T-helper 17 cell (primary cell): ENCODE data around the gene RHBDF1. TPM values are rescaled to one million over a fixed set of nuclear protein-coding genes. Genes with fewer than 3 reads are reported as not detected.

Experiments
- ATAC-seq: fragments of 150-1000 bp; cut with Tn5 transposase; 2 replicates; pipeline ENCODE4 v1.10.0; 2021; ENCODE audit warnings: mild to moderate bottlenecking, moderate library complexity
- DNase-seq, 3 donors: peaks; one replicate each; pipeline versions ENCODE4 v3.0.0 to v3.0.0-alpha.2; 2020 to 2021
- H3K9me3 ChIP-seq: one replicate; pipeline ENCODE4 v1.7.0; 2013; ENCODE audit warnings: low read length, mild to moderate bottlenecking; ENCODE audit not compliant: control insufficient read depth, poor library complexity, severe bottlenecking
- H3K27ac Mint-ChIP-seq: one replicate; pipeline ENCODE4 v1.8.0; 2022; ENCODE audit warnings: mild to moderate bottlenecking, moderate library complexity, mixed read lengths
- H3K27me3 Mint-ChIP-seq: one replicate; pipeline ENCODE4 v1.8.0; 2022; ENCODE audit warnings: mixed read lengths
- H3K36me3 Mint-ChIP-seq: one replicate; pipeline ENCODE4 v1.8.0; 2022; ENCODE audit warnings: low read depth, mixed read lengths
- H3K4me1 Mint-ChIP-seq: one replicate; pipeline ENCODE4 v1.8.0; 2022; ENCODE audit warnings: mild to moderate bottlenecking, mixed read lengths
- H3K4me3 Mint-ChIP-seq: one replicate; pipeline ENCODE4 v1.8.0; 2022; ENCODE audit warnings: mild to moderate bottlenecking, moderate library complexity, mixed read lengths
- total RNA-seq, 4 donors: library from RNA in 2 of 4; stranded (reverse) in 2 of 4; gene quantifications; one replicate each; pipeline ENCODE4 v1.2.3 and lab custom pipeline; 2022 to 2026

Gene RHBDF1
- total RNA-seq, 2 donors from 2014 or later: 0.75 TPM; not detected in 1

- Mint-ChIP-seq H3K27me3 (peaks cover 25% of the 10 kb centered on the region), H3K4me3 (peak overlapping the region; percentile 33), H3K27ac (peak overlapping the region; percentile 19), H3K4me1 (peaks cover 23% of the 10 kb centered on the region), H3K36me3 (peaks cover 3% of the 10 kb centered on the region)
- DNase-seq: no peak
- no peak for ATAC-seq
- H3K9me3 ChIP-seq: no peaks in the 10 kb centered on the region
These were observed 3.4 kb upstream of the RHBDF1 start for GRCh38 chr16:75580-76501.

GRCh38 chr16:74747-75334 is 2.4 kb upstream of the RHBDF1 start:
- ATAC-seq (no peak), DNase-seq (no peak)
- no peaks in the 10 kb centered on the region for H3K9me3 ChIP-seq
- no peak overlapping the region for H3K27ac Mint-ChIP-seq
- H3K4me3 Mint-ChIP-seq: no peak overlapping the region
- peaks cover 23% of the 10 kb centered on the region for H3K4me1 Mint-ChIP-seq
- peaks cover 35% of the 10 kb centered on the region for H3K27me3 Mint-ChIP-seq
- H3K36me3 Mint-ChIP-seq: peaks cover 3% of the 10 kb centered on the region

- no peak overlapping the region for H3K27ac Mint-ChIP-seq
- no peak overlapping the region for H3K4me3 Mint-ChIP-seq
These were observed 1.8 kb upstream of the RHBDF1 start for GRCh38 chr16:74051-74746.

GRCh38 chr16:71540-72401 is 660 bp downstream of the RHBDF1 start:
- ATAC-seq: no peak
- peaks cover 3% of the 10 kb centered on the region for H3K36me3 Mint-ChIP-seq
- peaks cover 12% of the 10 kb centered on the region for H3K4me1 Mint-ChIP-seq
- H3K27ac Mint-ChIP-seq: no peak overlapping the region
- no peak for DNase-seq
- H3K9me3 ChIP-seq: no peaks in the 10 kb centered on the region
- H3K4me3 Mint-ChIP-seq: peak overlapping the region; percentile 50
- peaks cover 50% of the 10 kb centered on the region for H3K27me3 Mint-ChIP-seq

More at GRCh38 chr16:74051-74746, 1.8 kb upstream of the RHBDF1 start:
- no peak for ATAC-seq
- no peak for DNase-seq
- Mint-ChIP-seq H3K36me3 (peaks cover 3% of the 10 kb centered on the region), H3K4me1 (peaks cover 23% of the 10 kb centered on the region), H3K27me3 (peaks cover 42% of the 10 kb centered on the region)
- no peaks in the 10 kb centered on the region for H3K9me3 ChIP-seq

GRCh38 chr16:71210-71539 is 1.3 kb downstream of the RHBDF1 start:
- ATAC-seq (no peak), DNase-seq (no peak)
- Mint-ChIP-seq H3K36me3 (peaks cover 3% of the 10 kb centered on the region), H3K27ac (no peak overlapping the region), H3K27me3 (peaks cover 50% of the 10 kb centered on the region), H3K4me1 (peaks cover 6% of the 10 kb centered on the region), H3K4me3 (no peak overlapping the region)
- H3K9me3 ChIP-seq: no peaks in the 10 kb centered on the region

DNA sequence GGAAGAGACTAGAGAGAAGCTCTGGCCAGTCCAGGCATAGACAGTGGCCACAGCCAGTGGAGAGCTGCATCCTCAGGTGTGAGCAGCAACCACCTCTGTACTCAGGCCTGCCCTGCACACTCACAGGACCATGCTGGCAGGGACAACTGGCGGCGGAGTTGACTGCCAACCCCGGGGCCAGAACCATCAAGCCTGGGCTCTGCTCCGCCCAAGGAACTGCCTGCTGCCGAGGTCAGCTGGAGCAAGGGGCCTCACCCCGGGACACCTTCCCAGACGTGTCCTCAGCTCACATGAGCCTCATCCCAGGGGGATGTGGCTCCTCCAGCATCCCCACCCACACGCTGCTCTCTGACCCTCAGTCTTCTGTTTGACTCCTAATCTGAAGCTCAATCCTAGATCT is 3.2 kb downstream of the RHBDF1 start:
- Mint-ChIP-seq H3K4me3 (no peak overlapping the region), H3K4me1 (peaks cover 8% of the 10 kb centered on the region), H3K27me3 (peaks cover 46% of the 10 kb centered on the region), H3K36me3 (peaks cover 3% of the 10 kb centered on the region), H3K27ac (no peak overlapping the region)
- ATAC-seq (no peak), DNase-seq (no peak)
- H3K9me3 ChIP-seq: no peaks in the 10 kb centered on the region

DNA sequence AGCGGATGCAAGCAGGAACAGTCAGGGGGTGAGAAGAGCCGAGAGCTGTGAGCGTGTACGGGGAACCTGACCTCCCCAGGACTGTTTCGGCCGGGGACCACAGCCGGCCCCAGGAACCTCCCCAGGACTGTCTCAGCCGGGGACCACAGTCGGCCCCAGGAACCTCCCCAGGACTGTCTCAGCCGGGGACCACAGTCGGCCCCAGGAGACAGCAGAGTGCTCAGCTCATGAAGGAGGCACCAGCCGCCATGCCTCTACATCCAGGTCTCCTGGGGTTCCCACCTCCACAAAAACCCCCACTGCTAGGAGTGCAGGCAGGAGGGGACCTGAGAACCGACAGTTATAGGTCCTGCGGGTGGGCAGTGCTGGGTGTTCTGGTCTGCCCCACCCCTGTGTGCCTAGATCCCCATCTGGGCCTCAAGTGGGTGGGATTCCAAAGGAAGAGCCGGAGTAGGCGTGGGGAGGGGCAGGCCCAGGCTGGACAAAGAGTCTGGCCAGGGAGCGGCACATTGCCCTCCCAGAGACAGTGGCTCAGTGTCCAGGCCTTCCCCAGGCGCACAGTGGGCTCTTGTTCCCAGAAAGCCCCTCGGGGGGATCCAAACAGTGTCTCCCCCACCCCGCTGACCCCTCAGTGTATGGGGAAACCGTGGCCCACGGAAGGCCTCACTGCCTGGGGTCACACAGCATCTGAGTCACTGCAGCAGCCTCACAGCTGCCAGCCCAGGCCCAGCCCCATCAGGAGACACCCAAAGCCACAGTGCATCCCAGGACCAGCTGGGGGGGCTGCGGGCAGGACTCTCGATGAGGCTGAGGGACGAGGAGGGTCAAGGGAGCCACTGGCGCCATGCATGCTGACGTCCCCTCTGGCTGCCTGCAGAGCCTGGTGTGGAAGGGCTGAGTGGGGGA is 4.3 kb downstream of the RHBDF1 start:
- Mint-ChIP-seq H3K36me3 (peaks cover 3% of the 10 kb centered on the region), H3K4me1 (peaks cover 9% of the 10 kb centered on the region), H3K27ac (no peak overlapping the region), H3K27me3 (peaks cover 36% of the 10 kb centered on the region), H3K4me3 (no peak overlapping the region)
- no peak for ATAC-seq
- no peaks in the 10 kb centered on the region for H3K9me3 ChIP-seq
- no peak for DNase-seq

GRCh38 chr16:67183-67791 is 5.1 kb downstream of the RHBDF1 start:
- Mint-ChIP-seq H3K36me3 (no peaks in the 10 kb centered on the region), H3K4me1 (peaks cover 5% of the 10 kb centered on the region), H3K27ac (no peak overlapping the region), H3K27me3 (peaks cover 31% of the 10 kb centered on the region), H3K4me3 (no peak overlapping the region)
- ATAC-seq: no peak
- no peaks in the 10 kb centered on the region for H3K9me3 ChIP-seq
- DNase-seq: no peak

- H3K4me1 Mint-ChIP-seq: peaks cover 5% of the 10 kb centered on the region
- H3K27me3 Mint-ChIP-seq: peaks cover 31% of the 10 kb centered on the region
- no peaks in the 10 kb centered on the region for H3K9me3 ChIP-seq
- ATAC-seq (no peak), DNase-seq (no peak)
- H3K36me3 Mint-ChIP-seq: no peaks in the 10 kb centered on the region
- H3K27ac Mint-ChIP-seq: no peak overlapping the region
- no peak overlapping the region for H3K4me3 Mint-ChIP-seq
These were observed 5.9 kb downstream of the RHBDF1 start for GRCh38 chr16:66309-67182.

GRCh38 chr16:65745-66144 is 6.7 kb downstream of the RHBDF1 start:
- peak; percentile 96 for ATAC-seq
- Mint-ChIP-seq H3K36me3 (no peaks in the 10 kb centered on the region), H3K27me3 (peaks cover 24% of the 10 kb centered on the region), H3K27ac (no peak overlapping the region), H3K4me3 (no peak overlapping the region), H3K4me1 (peaks cover 5% of the 10 kb centered on the region)
- DNase-seq: peak; percentile 68 to 86 (median 69)
- H3K9me3 ChIP-seq: no peaks in the 10 kb centered on the region

DNA sequence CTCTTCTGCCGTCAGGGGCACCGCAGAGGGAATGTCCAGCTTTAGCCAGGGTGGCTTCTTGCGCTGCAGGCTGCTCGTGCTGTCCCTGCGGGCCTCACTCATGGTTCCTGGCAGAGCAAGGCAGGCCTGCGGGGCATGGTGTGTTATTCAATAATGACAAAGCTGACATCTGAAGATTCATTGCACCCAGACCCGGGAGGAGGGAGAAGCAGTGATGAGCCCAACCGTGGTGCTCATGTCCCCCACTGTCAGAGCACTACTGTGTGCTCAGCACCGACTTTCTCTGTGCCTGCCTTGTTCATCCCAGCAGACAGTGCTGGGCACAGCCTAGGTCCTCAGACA is 7.5 kb downstream of the RHBDF1 start:
- H3K9me3 ChIP-seq: no peaks in the 10 kb centered on the region
- Mint-ChIP-seq H3K4me3 (no peak overlapping the region), H3K4me1 (peaks cover 5% of the 10 kb centered on the region), H3K36me3 (no peaks in the 10 kb centered on the region), H3K27ac (no peak overlapping the region), H3K27me3 (peaks cover 15% of the 10 kb centered on the region)
- no peak for ATAC-seq
- DNase-seq: no peak
